Tibial artery (tissue), 4 donors: ENCODE measurements around the gene ZER1.
"Not testable (repeated sequence)": the region's sequence is repeated elsewhere in the genome, so short reads cannot be mapped to it uniquely, and the experiment has no call there.

Source experiments
- DNase-seq, 2 donors: peaks; one replicate each; pipeline ENCODE4 v3.0.0-alpha.2; 2019
- H3K27ac ChIP-seq, 2 donors: fragments of 200-600 bp; sonication (generic) in 1 of 2; 1 replicate in 1 of 2; 2 replicates in 1 of 2; pipeline ENCODE4 v1.5.1; 2018 to 2019; ENCODE audit warnings: mild to moderate bottlenecking in 1 of 2
- H3K27me3 ChIP-seq, 2 donors: fragments of 200-600 bp; sonication (generic) in 1 of 2; one replicate each; pipeline versions ENCODE4 v1.5.1 to v1.6.0; 2016 to 2019
- H3K36me3 ChIP-seq, 3 donors: fragments of 200-600 bp; sonication (generic) in 2 of 3; one replicate each; pipeline ENCODE4 v1.5.1; 2016 to 2019; ENCODE audit warnings: mild to moderate bottlenecking in 2 of 3
- H3K4me1 ChIP-seq, 4 donors: fragments of 200-600 bp; sonication (generic) in 2 of 4; 1 replicate in 3 of 4; 2 replicates in 1 of 4; pipeline ENCODE4 v1.5.1; 2016 to 2019
- H3K4me3 ChIP-seq, 2 donors: fragments of 200-600 bp; sonication (generic) in 1 of 2; 1 replicate in 1 of 2; 2 replicates in 1 of 2; pipeline ENCODE4 v1.5.1; 2018 to 2019; ENCODE audit warnings: mild to moderate bottlenecking in 2 of 2
- H3K9me3 ChIP-seq, 3 donors: fragments of 200-600 bp; sonication (generic) in 1 of 3; one replicate each; pipeline ENCODE4 v1.5.1; 2016 to 2019
- CTCF ChIP-seq, 2 experiments: fragments of 200-600 bp in 1 of 2; fragments of 450-650 bp in 1 of 2; IDR thresholded peaks; one replicate each; pipeline ENCODE4 v1.5.1; 2017 to 2019; ENCODE audit warnings: antibody characterized with exemption in 2 of 2, mild to moderate bottlenecking in 1 of 2, moderate library complexity in 1 of 2
- intact Hi-C: fragments of 100-400 bp; cut with DNase I; formaldehyde crosslinking; loops from one replicate; pipeline ENCODE4 v1.15.0; 2023; ENCODE audit warnings: low total_unique reads

ZER1 gene

GRCh38 chr9:128807827-128808226, 36.1 kb upstream of the ZER1 start:
- Histone ChIP-seq H3K4me1 (no peaks in the 10 kb centered on the region), H3K27me3 (no peaks in the 10 kb centered on the region), H3K27ac (no peak overlapping the region), H3K9me3 (no peaks in the 10 kb centered on the region), H3K4me3 (no peak overlapping the region), H3K36me3 (peaks cover 43 to 66% (median 55%) of the 10 kb centered on the region in 3 donors)
- TF ChIP-seq CTCF (IDR thresholded peaks at IDR 0.05), result no peak
- intact Hi-C loops, result no loop called here
- DNase-seq, result no peak

- Histone ChIP-seq H3K27ac (no peak overlapping the region), H3K4me3 (no peak overlapping the region), H3K9me3 (no peaks in the 10 kb centered on the region), H3K4me1 (no peaks in the 10 kb centered on the region), H3K36me3 (peaks cover 48 to 88% (median 73%) of the 10 kb centered on the region in 3 donors), H3K27me3 (no peaks in the 10 kb centered on the region)
- intact Hi-C loops, result no loop called here
- DNase-seq, result no peak
- TF ChIP-seq CTCF (IDR thresholded peaks at IDR 0.05), result no peak
Measured at GRCh38 chr9:128805661-128806060, 33.9 kb upstream of the ZER1 start.

- Histone ChIP-seq H3K4me3 (no peak overlapping the region), H3K36me3 (peaks cover 65 to 100% (median 91%) of the 10 kb centered on the region in 3 donors), H3K9me3 (no peaks in the 10 kb centered on the region), H3K4me1 (no peaks in the 10 kb centered on the region), H3K27me3 (no peaks in the 10 kb centered on the region), H3K27ac (no peak overlapping the region)
- no peak for DNase-seq
- intact Hi-C loops, result no loop called here
- no peak for TF ChIP-seq CTCF (IDR thresholded peaks at IDR 0.05)
Measured at GRCh38 chr9:128802482-128802881, 30.8 kb upstream of the ZER1 start.

- peaks cover 56 to 99% (median 85%) of the 10 kb centered on the region in 3 donors for H3K36me3 ChIP-seq
- no peaks in the 10 kb centered on the region for H3K27me3 ChIP-seq
- intact Hi-C loops, result no loop called here
- no peak for DNase-seq
- no peak overlapping the region for H3K27ac ChIP-seq
- H3K4me3 ChIP-seq, result no peak overlapping the region
- TF ChIP-seq CTCF (IDR thresholded peaks at IDR 0.05), result no peak
- no peaks in the 10 kb centered on the region for H3K4me1 ChIP-seq
- H3K9me3 ChIP-seq, result no peaks in the 10 kb centered on the region
Measured at GRCh38 chr9:128800061-128800460, 28.3 kb upstream of the ZER1 start.

- Histone ChIP-seq H3K27ac (no peak overlapping the region), H3K4me1 (no peaks in the 10 kb centered on the region), H3K9me3 (no peaks in the 10 kb centered on the region), H3K36me3 (peaks cover 57 to 99% (median 89%) of the 10 kb centered on the region in 3 donors), H3K4me3 (no peak overlapping the region), H3K27me3 (no peaks in the 10 kb centered on the region)
- no peak for TF ChIP-seq CTCF (IDR thresholded peaks at IDR 0.05)
- intact Hi-C loops, result no loop called here
- no peak for DNase-seq
Measured at GRCh38 chr9:128798896-128799295, 27.2 kb upstream of the ZER1 start.

- peaks cover 62 to 97% (median 86%) of the 10 kb centered on the region in 3 donors for H3K36me3 ChIP-seq
- H3K27me3 ChIP-seq, H3K27ac ChIP-seq, intact Hi-C loops, H3K4me1 ChIP-seq, H3K9me3 ChIP-seq, DNase-seq, H3K4me3 ChIP-seq: not testable (repeated sequence)
Measured at GRCh38 chr9:128794961-128795360, 23.2 kb upstream of the ZER1 start.
